RWPE2 (cell line): ENCODE results near the gene RCOR3.

Source experiments
- ATAC-seq: fragments of 200-7000 bp; cut with Tn5 transposase; 3 replicates; pipeline ENCODE4 v1.9.1; 2021; ENCODE audit warnings: low read depth
- DNase-seq: peaks from one replicate; pipeline ENCODE4 v3.0.0-alpha.2; 2020; ENCODE audit warnings: low spot score
- H3K27ac ChIP-seq: fragments of 450-650 bp; 2 replicates; pipeline ENCODE4 v1.5.1; 2017; ENCODE audit warnings: mild to moderate bottlenecking; ENCODE audit not compliant: poor library complexity, severe bottlenecking
- H3K27me3 ChIP-seq: fragments of 250-450 bp; sonication (Bioruptor Pico); 2 replicates; pipeline ENCODE4 v1.5.1; 2021; ENCODE audit warnings: mild to moderate bottlenecking, moderate library complexity; ENCODE audit not compliant: insufficient read depth, poor library complexity, severe bottlenecking
- H3K36me3 ChIP-seq: fragments of 250-450 bp; sonication (Bioruptor Pico); 2 replicates; pipeline ENCODE4 v1.5.1; 2020; ENCODE audit warnings: low read depth, mild to moderate bottlenecking, moderate library complexity
- H3K4me1 ChIP-seq: fragments of 250-450 bp; sonication (Bioruptor Pico); 2 replicates; pipeline ENCODE4 v1.5.1; 2021; ENCODE audit warnings: mild to moderate bottlenecking, moderate library complexity; ENCODE audit not compliant: insufficient read depth, poor library complexity, severe bottlenecking
- H3K4me3 ChIP-seq: fragments of 250-450 bp; sonication (Bioruptor Pico); 2 replicates; pipeline ENCODE4 v1.5.1; 2021; ENCODE audit warnings: mild to moderate bottlenecking, moderate library complexity; ENCODE audit not compliant: severe bottlenecking
- H3K9me3 ChIP-seq: fragments of 250-450 bp; sonication (Bioruptor Pico); 2 replicates; pipeline ENCODE4 v1.5.1; 2021; ENCODE audit warnings: mild to moderate bottlenecking, moderate library complexity; ENCODE audit not compliant: severe bottlenecking
- TF ChIP-seq, protein P1 (sequence below): fragments of 450-650 bp; IDR thresholded peaks from one replicate; pipeline ENCODE4 v1.5.1; 2017; ENCODE audit warnings: mild to moderate bottlenecking, moderate library complexity; ENCODE audit not compliant: poor library complexity, severe bottlenecking

The RCOR3 gene

DNA sequence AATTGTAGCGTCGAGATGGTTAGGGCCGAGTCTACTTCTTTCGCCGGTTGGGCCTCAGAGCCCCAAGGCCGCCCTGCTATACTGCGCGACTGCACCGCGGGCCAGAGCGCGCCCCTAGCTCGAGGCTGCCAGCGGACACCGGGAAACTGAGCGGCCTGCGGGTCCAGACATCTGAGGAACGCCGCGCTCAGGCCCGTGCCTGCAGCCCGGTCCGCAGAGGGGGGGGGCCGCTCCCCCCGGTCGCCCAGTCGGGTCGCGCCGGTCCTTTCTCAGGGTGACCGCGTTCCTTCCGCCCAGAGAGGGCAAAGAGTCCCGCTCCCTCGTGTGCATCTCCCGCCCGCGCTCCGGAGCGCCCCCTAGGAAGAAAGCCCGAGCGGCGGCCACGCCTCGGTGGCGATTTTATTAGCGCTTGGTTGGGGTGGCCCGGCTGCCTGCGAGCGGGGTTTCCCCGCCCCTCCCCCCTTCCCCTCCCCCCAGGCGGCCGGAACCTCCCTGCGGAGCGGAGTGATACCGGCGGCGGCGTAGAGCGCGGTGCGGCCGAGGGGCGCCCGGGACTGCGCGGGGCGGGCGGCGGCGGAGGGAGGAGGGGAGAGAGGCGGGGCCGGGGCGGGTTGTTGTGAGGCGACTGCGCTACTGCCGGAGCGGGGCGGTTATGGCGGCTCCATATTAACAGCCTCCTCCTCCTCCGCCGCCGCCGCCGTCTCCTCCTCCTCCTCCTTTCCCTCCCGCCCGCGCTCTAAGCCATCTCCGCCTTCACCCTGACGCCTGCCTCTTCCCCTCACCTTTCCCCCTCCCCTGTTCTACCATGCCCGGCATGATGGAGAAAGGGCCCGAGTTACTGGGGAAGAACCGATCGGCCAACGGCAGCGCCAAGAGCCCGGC lies at the start of gene RCOR3:
RCOR3 (plus strand) TSS at position 611 of the 882 bp plus-strand sequence; CDS start at position 806, 195 bp downstream.
- H3K4me1 ChIP-seq, result no peaks in the 10 kb centered on the region
- ATAC-seq (peak; percentile 79), DNase-seq (peak; percentile 81)
- no peaks in the 10 kb centered on the region for H3K27me3 ChIP-seq
- H3K27ac ChIP-seq, result peak within 1 kb of the TSS; percentile 88
- peaks cover 5% of the 10 kb centered on the region for H3K36me3 ChIP-seq
- no peaks in the 10 kb centered on the region for H3K9me3 ChIP-seq
- H3K4me3 ChIP-seq, result peak within 1 kb of the TSS; percentile 92
- TF ChIP-seq, protein P1, sequence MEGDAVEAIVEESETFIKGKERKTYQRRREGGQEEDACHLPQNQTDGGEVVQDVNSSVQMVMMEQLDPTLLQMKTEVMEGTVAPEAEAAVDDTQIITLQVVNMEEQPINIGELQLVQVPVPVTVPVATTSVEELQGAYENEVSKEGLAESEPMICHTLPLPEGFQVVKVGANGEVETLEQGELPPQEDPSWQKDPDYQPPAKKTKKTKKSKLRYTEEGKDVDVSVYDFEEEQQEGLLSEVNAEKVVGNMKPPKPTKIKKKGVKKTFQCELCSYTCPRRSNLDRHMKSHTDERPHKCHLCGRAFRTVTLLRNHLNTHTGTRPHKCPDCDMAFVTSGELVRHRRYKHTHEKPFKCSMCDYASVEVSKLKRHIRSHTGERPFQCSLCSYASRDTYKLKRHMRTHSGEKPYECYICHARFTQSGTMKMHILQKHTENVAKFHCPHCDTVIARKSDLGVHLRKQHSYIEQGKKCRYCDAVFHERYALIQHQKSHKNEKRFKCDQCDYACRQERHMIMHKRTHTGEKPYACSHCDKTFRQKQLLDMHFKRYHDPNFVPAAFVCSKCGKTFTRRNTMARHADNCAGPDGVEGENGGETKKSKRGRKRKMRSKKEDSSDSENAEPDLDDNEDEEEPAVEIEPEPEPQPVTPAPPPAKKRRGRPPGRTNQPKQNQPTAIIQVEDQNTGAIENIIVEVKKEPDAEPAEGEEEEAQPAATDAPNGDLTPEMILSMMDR, result peak; percentile 57

DNA sequence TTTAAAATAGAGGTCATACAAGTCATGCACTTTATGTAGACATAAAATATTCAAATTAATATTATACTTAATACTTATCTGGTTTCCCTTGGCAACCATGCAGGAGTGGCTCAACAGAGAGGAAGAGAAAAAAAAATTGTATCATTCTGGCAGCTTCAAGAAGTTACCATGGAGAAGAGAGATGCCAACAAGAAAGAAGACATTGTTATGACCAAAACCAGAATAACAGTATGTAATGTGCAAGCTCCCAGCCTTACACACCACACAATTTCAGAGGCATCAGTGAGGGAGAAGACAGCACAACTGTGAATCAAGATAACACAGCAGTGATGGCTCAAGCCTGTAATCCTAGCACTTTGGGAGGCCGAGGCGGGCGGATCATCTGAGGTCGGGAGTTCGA lies 49.1 kb upstream of the RCOR3 start:
- H3K27ac ChIP-seq, result no peak overlapping the region
- H3K4me3 ChIP-seq, result no peak overlapping the region
- no peaks in the 10 kb centered on the region for H3K9me3 ChIP-seq
- H3K36me3 ChIP-seq, result no peaks in the 10 kb centered on the region
- DNase-seq (no peak), ATAC-seq (no peak)
- H3K4me1 ChIP-seq, result no peaks in the 10 kb centered on the region
- TF ChIP-seq, protein P1, result no peak
- H3K27me3 ChIP-seq, result no peaks in the 10 kb centered on the region

GRCh38 chr1:211210965-211211364 lies 48.2 kb upstream of the RCOR3 start:
- H3K36me3 ChIP-seq, result no peaks in the 10 kb centered on the region
- H3K4me3 ChIP-seq, result no peak overlapping the region
- no peak overlapping the region for H3K27ac ChIP-seq
- DNase-seq, result no peak
- TF ChIP-seq, protein P1, result no peak
- no peaks in the 10 kb centered on the region for H3K27me3 ChIP-seq
- ATAC-seq, result no peak
- H3K4me1 ChIP-seq, result no peaks in the 10 kb centered on the region
- no peaks in the 10 kb centered on the region for H3K9me3 ChIP-seq

DNA sequence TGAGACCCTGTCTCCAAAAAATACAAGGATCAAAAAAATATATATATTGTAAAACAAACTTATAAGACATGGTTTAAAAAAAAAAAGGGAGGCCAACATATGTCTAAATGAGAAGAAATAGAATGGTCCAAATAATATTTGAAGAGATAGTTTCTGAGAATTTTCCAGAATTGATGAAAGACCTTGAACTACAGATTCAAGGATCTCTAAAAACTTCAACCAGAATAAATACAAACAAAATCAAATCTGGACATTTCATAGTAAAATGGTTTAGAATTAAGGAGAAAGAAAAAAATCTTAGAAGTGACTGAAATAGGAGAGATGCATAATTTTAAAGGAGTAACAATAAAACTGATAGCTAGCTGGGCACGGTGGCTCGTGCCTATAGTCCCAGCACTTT lies 45.5 kb upstream of the RCOR3 start:
- H3K4me1 ChIP-seq, result no peaks in the 10 kb centered on the region
- no peak overlapping the region for H3K4me3 ChIP-seq
- ATAC-seq (no peak), DNase-seq (no peak)
- no peaks in the 10 kb centered on the region for H3K27me3 ChIP-seq
- H3K36me3 ChIP-seq, result no peaks in the 10 kb centered on the region
- H3K27ac ChIP-seq, result no peak overlapping the region
- TF ChIP-seq, protein P1, result no peak
- H3K9me3 ChIP-seq, result no peaks in the 10 kb centered on the region

DNA sequence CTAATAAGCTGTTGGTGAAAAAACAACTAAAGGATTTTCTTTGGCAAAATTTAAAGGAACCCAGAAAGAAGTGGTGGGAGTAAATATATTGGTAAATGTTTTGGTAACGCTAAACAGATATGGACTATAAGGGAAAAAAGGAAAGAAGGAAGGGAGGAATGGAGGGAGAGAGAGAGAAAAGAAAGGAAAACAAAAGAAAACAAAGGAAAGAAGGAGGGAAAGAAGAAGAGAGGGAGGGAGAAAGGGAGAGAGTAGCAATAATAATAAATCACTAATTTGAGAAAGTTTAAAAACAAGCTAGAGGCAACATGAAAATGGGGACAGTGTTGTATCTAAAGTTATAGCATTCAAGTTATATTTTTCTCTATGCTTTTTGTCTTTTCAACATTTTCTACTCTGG lies 43.6 kb upstream of the RCOR3 start:
- DNase-seq, result no peak
- TF ChIP-seq, protein P1, result no peak
- H3K4me3 ChIP-seq, result no peak overlapping the region
- no peak overlapping the region for H3K27ac ChIP-seq
- no peaks in the 10 kb centered on the region for H3K9me3 ChIP-seq
- no peaks in the 10 kb centered on the region for H3K4me1 ChIP-seq
- no peaks in the 10 kb centered on the region for H3K27me3 ChIP-seq
- ATAC-seq, result no peak
- no peaks in the 10 kb centered on the region for H3K36me3 ChIP-seq
